Kidney (tissue), 14 donors: ENCODE results near the gene CDK13. TPM values are rescaled to one million over a fixed set of nuclear protein-coding genes. Genes with fewer than 3 reads are reported as not detected.

Source experiments
- DNase-seq, 5 donors: peaks; one replicate each; pipeline ENCODE4 v3.0.0-alpha.2; 2013 to 2020
- FAIRE-seq: peaks from 2 replicates; lab custom pipeline; 2012; peaks lifted over from hg19 to GRCh38; lab: Jason Lieb, UNC
- H3K27ac ChIP-seq, 2 donors: one replicate each; pipeline ENCODE4 v1.7.0; 2013; ENCODE audit warnings: low read depth in 2 of 2, low read length in 2 of 2, inconsistent platforms in 1 of 2
- H3K27me3 ChIP-seq: one replicate; pipeline ENCODE4 v1.7.1; 2013; ENCODE audit warnings: low read length, inconsistent platforms; ENCODE audit not compliant: control insufficient read depth, insufficient read depth
- H3K36me3 ChIP-seq, 3 donors: one replicate each; pipeline versions ENCODE4 v1.7.0 to v1.7.1; 2013; ENCODE audit warnings: low read length in 3 of 3, control low read depth in 1 of 3, inconsistent platforms in 1 of 3; ENCODE audit not compliant: insufficient read depth in 3 of 3, control insufficient read depth in 2 of 3
- H3K4me1 ChIP-seq, 3 donors: one replicate each; pipeline versions ENCODE4 v1.7.0 to v1.7.1; 2013; ENCODE audit warnings: low read length in 3 of 3, inconsistent platforms in 1 of 3, low read depth in 1 of 3; ENCODE audit not compliant: control insufficient read depth in 2 of 3, insufficient read depth in 2 of 3
- H3K4me3 ChIP-seq, 3 donors: one replicate each; pipeline versions ENCODE4 v1.7.0 to v1.8.1; 2013; ENCODE audit warnings: low read length in 3 of 3, control low read depth in 1 of 3, inconsistent platforms in 1 of 3
- H3K9ac ChIP-seq, 3 donors: one replicate each; pipeline versions ENCODE4 v1.7.0 to v1.7.1; 2013; ENCODE audit warnings: low read length in 3 of 3, control low read depth in 1 of 3, inconsistent platforms in 1 of 3
- H3K9me3 ChIP-seq, 3 donors: one replicate each; pipeline versions ENCODE4 v1.7.0 to v1.7.1; 2013; ENCODE audit warnings: low read length in 3 of 3, control low read depth in 1 of 3, inconsistent platforms in 1 of 3; ENCODE audit not compliant: control insufficient read depth in 2 of 3, insufficient read depth in 1 of 3
- CTCF ChIP-seq: IDR thresholded peaks from 3 replicates; pipeline ENCODE4 v1.5.1; 2012; ENCODE audit warnings: mild to moderate bottlenecking, moderate library complexity, borderline replicate concordance; ENCODE audit not compliant: insufficient read depth; ENCODE audit errors: extremely low read depth
- intact Hi-C: fragments of 100-400 bp; cut with DNase I; formaldehyde crosslinking; loops from one replicate; pipeline ENCODE4 v1.11.1; 2022
- polyA plus RNA-seq: library from polyadenylated mRNA; stranded (reverse); fragments of 350-450 nt; fragmentation: Illumina TruSeq; extraction: RNeasy Lipid Tissue Mini Kit (QIAGEN cat#74804); gene quantifications from one replicate; pipeline ENCODE4 v1.2.3, GENCODE V29; 2014; ENCODE audit warnings: low read depth, low replicate concordance; ENCODE audit not compliant: insufficient read depth
- total RNA-seq: library from RNA; stranded (reverse); fragmentation: NEBNext Ultra II Directional; extraction: Animal tissue kit (Norgen Biotek cat#: 25700); gene quantifications from one replicate; pipeline ENCODE4 v1.2.1, GENCODE V29; 2021
- donor health status: control.
- donor health status: control.
- donor health status: control.
- donor health status: control.
- donor health status: control.
- donor health status: DM: yes; HTN: yes; CAD: no.
- donor health status: Normal renal cell carcinoma (clear cell type).

Gene CDK13
- total and polyA plus RNA-seq, 2 donors from 2014 or later: 15.5 to 50.9 TPM

GRCh38 chr7:39919646-39920045 lies 30.4 kb upstream of the CDK13 start:
- Histone ChIP-seq H3K36me3 (no peaks in the 10 kb centered on the region), H3K27me3 (no peaks in the 10 kb centered on the region), H3K9ac (no peak overlapping the region), H3K4me1 (no peaks in the 10 kb centered on the region), H3K27ac (no peak overlapping the region), H3K9me3 (no peaks in the 10 kb centered on the region), H3K4me3 (no peak overlapping the region)
- DNase-seq (no peak), FAIRE-seq (no peak)
- TF ChIP-seq CTCF: no peak
- intact Hi-C loops: no loop called here

- DNase-seq: no peak
Observed at GRCh38 chr7:39921506-39922175, 28.4 kb upstream of the CDK13 start.

DNA sequence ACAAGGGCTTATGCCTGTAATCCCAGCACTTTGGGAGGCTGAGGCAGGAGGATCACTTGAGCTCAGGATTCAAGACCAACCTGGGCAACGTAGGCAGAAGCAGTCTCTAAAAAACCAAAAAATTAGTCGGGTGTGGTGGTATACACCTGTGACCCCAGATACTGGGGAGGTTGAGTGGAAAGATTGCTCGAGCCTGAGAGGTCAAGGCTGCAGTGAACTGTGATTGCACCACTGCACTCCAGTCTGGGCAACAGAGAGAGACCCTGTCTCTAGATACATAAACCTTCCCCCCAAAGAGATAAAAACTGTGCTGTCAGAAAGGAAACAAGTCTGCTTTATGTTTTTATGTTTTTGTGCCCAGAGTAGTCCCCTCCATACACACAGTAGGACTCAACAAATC lies 27.5 kb upstream of the CDK13 start:
- Histone ChIP-seq H3K36me3 (no peaks in the 10 kb centered on the region), H3K27me3 (no peaks in the 10 kb centered on the region), H3K9me3 (no peaks in the 10 kb centered on the region), H3K4me1 (no peaks in the 10 kb centered on the region), H3K27ac (no peak overlapping the region), H3K4me3 (no peak overlapping the region), H3K9ac (no peak overlapping the region)
- TF ChIP-seq CTCF: no peak
- intact Hi-C loops: no loop called here
- FAIRE-seq (no peak), DNase-seq (no peak)

More at GRCh38 chr7:39921506-39922175, 28.4 kb upstream of the CDK13 start:
- intact Hi-C loops: no loop called here
- Histone ChIP-seq H3K36me3 (no peaks in the 10 kb centered on the region), H3K9me3 (no peaks in the 10 kb centered on the region), H3K27ac (no peak overlapping the region), H3K9ac (no peak overlapping the region), H3K4me1 (no peaks in the 10 kb centered on the region), H3K27me3 (no peaks in the 10 kb centered on the region), H3K4me3 (no peak overlapping the region)
- TF ChIP-seq CTCF: no peak
- FAIRE-seq: no peak

DNA sequence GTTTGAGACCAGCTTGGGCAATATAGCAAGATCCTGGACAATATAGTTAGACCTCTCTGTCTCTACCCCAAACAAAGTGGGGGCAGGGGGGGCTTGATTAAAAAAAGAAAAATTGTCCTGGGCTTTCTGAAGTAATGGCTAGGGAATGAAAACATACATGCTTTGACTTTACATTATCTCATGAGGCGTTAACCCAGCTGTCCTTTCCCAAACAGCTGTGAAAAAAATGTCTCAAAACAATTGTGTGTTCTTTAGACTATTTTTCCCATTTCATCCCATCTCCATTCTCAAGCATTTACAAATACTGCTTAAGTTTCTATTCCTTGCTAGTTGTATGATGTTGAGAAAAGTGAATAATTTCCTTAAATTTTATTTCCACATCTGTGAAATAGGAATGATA lies 27.0 kb upstream of the CDK13 start:
- H3K9me3 ChIP-seq: no peaks in the 10 kb centered on the region
- H3K36me3 ChIP-seq: no peaks in the 10 kb centered on the region
- no peak overlapping the region for H3K27ac ChIP-seq
- no peak for TF ChIP-seq CTCF
- no peaks in the 10 kb centered on the region for H3K4me1 ChIP-seq
- FAIRE-seq: no peak
- no peak overlapping the region for H3K9ac ChIP-seq
- no peaks in the 10 kb centered on the region for H3K27me3 ChIP-seq
- no peak for DNase-seq
- no peak overlapping the region for H3K4me3 ChIP-seq
- intact Hi-C loops: no loop called here
